ENCODE data around the gene CERT1.
"Not testable (repeated sequence)": the region's sequence is repeated elsewhere in the genome, so short reads cannot be mapped to it uniquely, and the experiment has no call there.

GRCh38 chr5:75489847-75490246 lies 21.6 kb downstream of the CERT1 start:
- TF ChIP-seq EZH2phosphoT487 (IDR thresholded peaks at IDR 0.05; ENCODE audit: low read depth, severe bottlenecking, unreplicated experiment); CTCF (IDR thresholded peaks at IDR 0.05; ENCODE audit: poor library complexity); EZH2 (IDR thresholded peaks at IDR 0.05; ENCODE audit: borderline replicate concordance): not testable (repeated sequence)
